ENCODE data around the gene TRAM2. TPM values are rescaled to one million over a fixed set of nuclear protein-coding genes. Genes with fewer than 3 reads are reported as not detected.

The TRAM2 gene
- total and polyA plus RNA-seq, 2 of the 4 experiments (the other 2 are of a cell fraction): 77.2 to 95.7 TPM

DNA sequence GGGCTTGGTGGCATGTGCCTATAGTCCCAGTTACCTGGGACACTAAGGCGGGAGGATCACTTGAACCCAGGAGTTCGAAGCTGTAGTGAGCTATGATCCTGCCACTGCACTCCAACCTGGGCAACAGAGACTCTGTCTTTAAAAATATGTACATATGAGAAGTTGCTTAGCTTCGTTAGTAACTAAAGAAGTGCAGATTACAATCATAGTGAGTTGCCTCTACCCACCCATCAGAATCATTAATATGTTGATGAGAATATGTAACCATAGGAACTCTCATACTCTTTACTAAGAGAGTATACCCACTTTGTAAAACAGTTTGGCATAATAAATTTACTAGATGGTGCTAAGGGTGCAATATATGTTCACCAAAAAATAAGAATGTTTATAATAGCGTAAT is 102.7 kb downstream of the TRAM2 start:
- no peak overlapping the region for H2BK15ac ChIP-seq (ENCODE audit: low read depth, low read length)
- no CpG with 5 or more reads among the region's 4 CpGs for WGBS, 2 experiments (ENCODE audit: extremely low coverage in 2 of 2, insufficient read length in 1 of 2)

More for the DNA sequence above, 102.7 kb downstream of the TRAM2 start:
- H3K9ac ChIP-seq (ENCODE audit: low read depth, low read length): no peak overlapping the region
- H4K20me1 ChIP-seq (ENCODE audit: insufficient read depth, low read length): no peaks in the 10 kb centered on the region
- H3K18ac ChIP-seq (ENCODE audit: low read depth, low read length): no peak overlapping the region
- DNase-seq: no peak
- H3K4me1 ChIP-seq (ENCODE audit: control insufficient read depth, insufficient read depth, low read length): no peaks in the 10 kb centered on the region
- no peak for TF ChIP-seq RFX5 (IDR thresholded peaks at IDR 0.05; ENCODE audit: low read depth, low read length)
- no peak for TF ChIP-seq RAD21 (IDR thresholded peaks at IDR 0.05; ENCODE audit: low read length)
- TF ChIP-seq MXI1 (IDR thresholded peaks at IDR 0.05; ENCODE audit: borderline replicate concordance, low read depth, low read length): no peak
- TF ChIP-seq CEBPB (IDR thresholded peaks at IDR 0.05; ENCODE audit: low read depth, low read length): no peak
- TF ChIP-seq BHLHE40 (IDR thresholded peaks at IDR 0.05; ENCODE audit: low read depth, low read length): no peak
- TF ChIP-seq SMC3 (IDR thresholded peaks at IDR 0.05; ENCODE audit: low read depth, low read length): no peak
- TF ChIP-seq FOS (IDR thresholded peaks at IDR 0.05; ENCODE audit: low read depth, low read length): no peak
- no peak for TF ChIP-seq MAZ (IDR thresholded peaks at IDR 0.05; ENCODE audit: borderline replicate concordance, low read depth, low read length)
- TF ChIP-seq MAFK (IDR thresholded peaks at IDR 0.05; ENCODE audit: low read depth, low read length): no peak
- TF ChIP-seq POLR2A (IDR thresholded peaks at IDR 0.05; ENCODE audit: low read depth, low read length): no peak
- no peak for TF ChIP-seq CHD1 (IDR thresholded peaks at IDR 0.05; ENCODE audit: low read depth, low read length)
- TF ChIP-seq, protein P1, sequence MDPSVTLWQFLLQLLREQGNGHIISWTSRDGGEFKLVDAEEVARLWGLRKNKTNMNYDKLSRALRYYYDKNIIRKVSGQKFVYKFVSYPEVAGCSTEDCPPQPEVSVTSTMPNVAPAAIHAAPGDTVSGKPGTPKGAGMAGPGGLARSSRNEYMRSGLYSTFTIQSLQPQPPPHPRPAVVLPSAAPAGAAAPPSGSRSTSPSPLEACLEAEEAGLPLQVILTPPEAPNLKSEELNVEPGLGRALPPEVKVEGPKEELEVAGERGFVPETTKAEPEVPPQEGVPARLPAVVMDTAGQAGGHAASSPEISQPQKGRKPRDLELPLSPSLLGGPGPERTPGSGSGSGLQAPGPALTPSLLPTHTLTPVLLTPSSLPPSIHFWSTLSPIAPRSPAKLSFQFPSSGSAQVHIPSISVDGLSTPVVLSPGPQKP (IDR thresholded peaks at IDR 0.05; ENCODE audit: borderline replicate concordance, low read depth, low read length): no peak
- no peak for TF ChIP-seq RCOR1 (IDR thresholded peaks at IDR 0.05; ENCODE audit: insufficient replicate concordance, low read length)
- TF ChIP-seq NFE2L2 (IDR thresholded peaks at IDR 0.05; ENCODE audit: low read depth, low read length): no peak
- TF ChIP-seq, protein P2, sequence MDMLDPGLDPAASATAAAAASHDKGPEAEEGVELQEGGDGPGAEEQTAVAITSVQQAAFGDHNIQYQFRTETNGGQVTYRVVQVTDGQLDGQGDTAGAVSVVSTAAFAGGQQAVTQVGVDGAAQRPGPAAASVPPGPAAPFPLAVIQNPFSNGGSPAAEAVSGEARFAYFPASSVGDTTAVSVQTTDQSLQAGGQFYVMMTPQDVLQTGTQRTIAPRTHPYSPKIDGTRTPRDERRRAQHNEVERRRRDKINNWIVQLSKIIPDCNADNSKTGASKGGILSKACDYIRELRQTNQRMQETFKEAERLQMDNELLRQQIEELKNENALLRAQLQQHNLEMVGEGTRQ (IDR thresholded peaks at IDR 0.05; ENCODE audit: low read depth, low read length): no peak
- TF ChIP-seq, protein P3, sequence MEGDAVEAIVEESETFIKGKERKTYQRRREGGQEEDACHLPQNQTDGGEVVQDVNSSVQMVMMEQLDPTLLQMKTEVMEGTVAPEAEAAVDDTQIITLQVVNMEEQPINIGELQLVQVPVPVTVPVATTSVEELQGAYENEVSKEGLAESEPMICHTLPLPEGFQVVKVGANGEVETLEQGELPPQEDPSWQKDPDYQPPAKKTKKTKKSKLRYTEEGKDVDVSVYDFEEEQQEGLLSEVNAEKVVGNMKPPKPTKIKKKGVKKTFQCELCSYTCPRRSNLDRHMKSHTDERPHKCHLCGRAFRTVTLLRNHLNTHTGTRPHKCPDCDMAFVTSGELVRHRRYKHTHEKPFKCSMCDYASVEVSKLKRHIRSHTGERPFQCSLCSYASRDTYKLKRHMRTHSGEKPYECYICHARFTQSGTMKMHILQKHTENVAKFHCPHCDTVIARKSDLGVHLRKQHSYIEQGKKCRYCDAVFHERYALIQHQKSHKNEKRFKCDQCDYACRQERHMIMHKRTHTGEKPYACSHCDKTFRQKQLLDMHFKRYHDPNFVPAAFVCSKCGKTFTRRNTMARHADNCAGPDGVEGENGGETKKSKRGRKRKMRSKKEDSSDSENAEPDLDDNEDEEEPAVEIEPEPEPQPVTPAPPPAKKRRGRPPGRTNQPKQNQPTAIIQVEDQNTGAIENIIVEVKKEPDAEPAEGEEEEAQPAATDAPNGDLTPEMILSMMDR (conservative IDR thresholded peaks at IDR 0.05; ENCODE audit: low read depth, low read length): no peak
- H3K4ac ChIP-seq (ENCODE audit: low read depth, low read length): no peak overlapping the region
- H4K91ac ChIP-seq (ENCODE audit: insufficient read depth, low read depth, low read length): no peak overlapping the region
- H2BK20ac ChIP-seq (ENCODE audit: low read depth, low read length): no peak overlapping the region
- no peak overlapping the region for H2AK9ac ChIP-seq (replicated peaks; ENCODE audit: low read depth, low read length, poor library complexity)
- no TSS peak for BruUV-seq (replicated peaks)
- CTCF ChIA-PET: no interaction called here
- no peaks in the 10 kb centered on the region for H3K79me1 ChIP-seq (ENCODE audit: low read depth in 1 of 2, low read length in 2 of 2)
- H3K36me3 ChIP-seq (ENCODE audit: control insufficient read depth, insufficient read depth, low read length): no peaks in the 10 kb centered on the region
- H4K8ac ChIP-seq (ENCODE audit: low read depth in 2 of 2, low read length in 2 of 2): no peak overlapping the region
- no peak overlapping the region for H2AFZ ChIP-seq (replicated peaks; ENCODE audit: low read length, poor library complexity)
- no peaks in the 10 kb centered on the region for H3K9me3 ChIP-seq (ENCODE audit: control insufficient read depth, insufficient read depth, low read length)
- H2AK5ac ChIP-seq (ENCODE audit: low read depth, low read length): no peak overlapping the region
- no peak overlapping the region for H2BK120ac ChIP-seq (ENCODE audit: low read depth, low read length)
- no peak overlapping the region for H3K27ac ChIP-seq (ENCODE audit: insufficient read depth, low read length)
- dilution Hi-C loops (cut with HindIII; ENCODE audit: low sequenced_read_pairs, unreplicated experiment): no loop called here
- no peak overlapping the region for H2BK5ac ChIP-seq (ENCODE audit: low read depth, low read length, poor library complexity, severe bottlenecking)
- POLR2A ChIA-PET (ENCODE audit: unreplicated experiment): no interaction called here
- H3K56ac ChIP-seq (ENCODE audit: extremely low read depth, insufficient read depth, low read length): no peak overlapping the region
- no peaks in the 10 kb centered on the region for H3K9me1 ChIP-seq (ENCODE audit: insufficient read depth, low read length)
- no peak for ATAC-seq (ENCODE audit: low read depth)
- H3K4me2 ChIP-seq (ENCODE audit: low read depth, low read length): no peak overlapping the region
- in situ Hi-C loops (cut with MboI; ENCODE audit: low sequenced_read_pairs): no loop called here
- no peaks in the 10 kb centered on the region for H3K27me3 ChIP-seq (ENCODE audit: control insufficient read depth, insufficient read depth, low read length)
- H3K14ac ChIP-seq (replicated peaks; ENCODE audit: low read depth, low read length): no peak overlapping the region
- intact Hi-C loops (cut with micrococcal nuclease): loop anchor here (5.0 kb wide), 1 partner anchor 52 kb away; the partner anchor contains the start of gene EFHC1
- H3K4me3 ChIP-seq (ENCODE audit: insufficient read depth, low read depth, low read length): no peak overlapping the region
- H3K23ac ChIP-seq (ENCODE audit: low read depth, low read length): no peak overlapping the region
- H4K5ac ChIP-seq (ENCODE audit: low read depth, low read length): no peak overlapping the region

Data from IMR-90 (cell line).